WTC11 (cell line): ENCODE measurements around the gene NEB. TPM values are rescaled to one million over a fixed set of nuclear protein-coding genes. Genes with fewer than 3 reads are reported as not detected.

ENCODE experiments used
- ATAC-seq: fragments of 200-7000 bp; cut with Tn5 transposase; 2 replicates; pipeline ENCODE4 v1.10.0; 2021; ENCODE audit warnings: mild to moderate bottlenecking, moderate library complexity
- CTCF ChIA-PET: fragments of 300-600 bp; sonication (Branson Sonifier 250); formaldehyde crosslinking; loops from one replicate; lab custom pipeline; 2021; ENCODE audit warnings: antibody characterized with exemption; lab: Charles Lee
- POLR2A ChIA-PET: fragments of 350-600 bp; sonication (Branson Sonifier 250); formaldehyde crosslinking; loops from one replicate; lab custom pipeline; 2021; ENCODE audit warnings: antibody characterized with exemption; lab: Charles Lee
- DNase-seq: peaks from one replicate; pipeline ENCODE4 v3.0.0; 2021; ENCODE audit warnings: low spot score
- H3K27ac Mint-ChIP-seq: 2 replicates; pipeline ENCODE4 v1.8.0; 2021; ENCODE audit warnings: mixed read lengths
- H3K27me3 Mint-ChIP-seq: 2 replicates; pipeline ENCODE4 v1.8.0; 2021; ENCODE audit warnings: low read depth, mild to moderate bottlenecking, moderate library complexity, mixed read lengths
- H3K36me3 Mint-ChIP-seq: 2 replicates; pipeline ENCODE4 v1.8.0; 2021; ENCODE audit warnings: mixed read lengths
- H3K4me1 Mint-ChIP-seq: 2 replicates; pipeline ENCODE4 v1.8.0; 2022; ENCODE audit warnings: mixed read lengths
- H3K4me3 Mint-ChIP-seq: 2 replicates; pipeline ENCODE4 v1.8.0; 2021; ENCODE audit warnings: mild to moderate bottlenecking, moderate library complexity, mixed read lengths
- H3K9me3 Mint-ChIP-seq: 2 replicates; pipeline ENCODE4 v1.8.0; 2021; ENCODE audit warnings: mixed read lengths
- ATF1 ChIP-seq: sonication (generic); formaldehyde crosslinking; IDR thresholded peaks from 2 replicates; pipeline ENCODE4 v1.8.1; 2023; ENCODE audit warnings: mild to moderate bottlenecking, moderate library complexity, missing genetic modification reagents
- JAZF1 ChIP-seq: fragments of 250-450 bp; sonication (Bioruptor Pico); IDR thresholded peaks from 2 replicates; pipeline ENCODE4 v1.9.0; 2021; ENCODE audit warnings: moderate library complexity, mild to moderate bottlenecking, inconsistent platforms
- JUN ChIP-seq: sonication (generic); formaldehyde crosslinking; IDR thresholded peaks from 2 replicates; pipeline ENCODE4 v1.8.0; 2023; ENCODE audit warnings: mild to moderate bottlenecking, missing genetic modification reagents
- MAX ChIP-seq: sonication (generic); formaldehyde crosslinking; IDR thresholded peaks from 2 replicates; pipeline ENCODE4 v1.8.0; 2022; ENCODE audit warnings: mild to moderate bottlenecking, missing genetic modification reagents
- MLX ChIP-seq: sonication (generic); formaldehyde crosslinking; IDR thresholded peaks from 2 replicates; pipeline ENCODE4 v1.8.1; 2023; ENCODE audit warnings: mild to moderate bottlenecking, missing genetic modification reagents, moderate library complexity
- NFYB ChIP-seq: sonication (generic); formaldehyde crosslinking; conservative IDR thresholded peaks from 2 replicates; pipeline ENCODE4 v1.8.0; 2022; ENCODE audit warnings: low read depth, missing genetic modification reagents
- NR2C2 ChIP-seq: sonication (generic); formaldehyde crosslinking; IDR thresholded peaks from 2 replicates; pipeline ENCODE4 v1.8.0; 2022; ENCODE audit warnings: mild to moderate bottlenecking, missing genetic modification reagents
- STAT6 ChIP-seq: sonication (generic); formaldehyde crosslinking; conservative IDR thresholded peaks from 2 replicates; pipeline ENCODE4 v1.8.1; 2023; ENCODE audit warnings: mild to moderate bottlenecking, low read depth, missing genetic modification reagents, moderate library complexity
- USF2 ChIP-seq: sonication (generic); formaldehyde crosslinking; IDR thresholded peaks from 2 replicates; pipeline ENCODE4 v1.8.1; 2023; ENCODE audit warnings: mild to moderate bottlenecking, missing genetic modification reagents, moderate library complexity
- ZBTB21 ChIP-seq: sonication (generic); formaldehyde crosslinking; IDR thresholded peaks from 2 replicates; pipeline ENCODE4 v1.8.1; 2023; ENCODE audit warnings: mild to moderate bottlenecking, missing genetic modification reagents, borderline replicate concordance
- ZMAT4 ChIP-seq: fragments of 250-450 bp; sonication (Bioruptor Pico); IDR thresholded peaks from 2 replicates; pipeline ENCODE4 v1.9.0; 2021; ENCODE audit warnings: mild to moderate bottlenecking
- ZNF281 ChIP-seq: sonication (generic); formaldehyde crosslinking; IDR thresholded peaks from 2 replicates; pipeline ENCODE4 v1.8.0; 2023; ENCODE audit warnings: mild to moderate bottlenecking, missing genetic modification reagents
- ZNF416 ChIP-seq: fragments of 250-450 bp; sonication (Bioruptor Pico); IDR thresholded peaks from 2 replicates; pipeline ENCODE4 v1.9.0; 2021; ENCODE audit warnings: mild to moderate bottlenecking, inconsistent platforms
- ZNF423 ChIP-seq: fragments of 250-450 bp; sonication (Bioruptor Pico); IDR thresholded peaks from 2 replicates; pipeline ENCODE4 v2.1.2; 2022; ENCODE audit warnings: mild to moderate bottlenecking, moderate library complexity
- total RNA-seq: library from RNA; stranded (reverse); gene quantifications from 3 replicates; pipeline ENCODE4 v1.2.3, GENCODE V29; 2021

NEB gene
- total RNA-seq, 1 experiment from 2014 or later, result 1.9 TPM

GRCh38 chr2:151720521-151720920 is 13.8 kb downstream of the NEB start:
- no peak for TF ChIP-seq ZNF281 (CRISPR knock-in tag)
- TF ChIP-seq USF2, result no peak
- Mint-ChIP-seq H3K36me3 (no peaks in the 10 kb centered on the region), H3K9me3 (peaks cover 11% of the 10 kb centered on the region; the same call in 1 of the 2 replicates), H3K27me3 (no peaks in the 10 kb centered on the region), H3K4me1 (no peaks in the 10 kb centered on the region), H3K27ac (no peak overlapping the region), H3K4me3 (no peak overlapping the region)
- DNase-seq, result no peak
- CTCF ChIA-PET, result no interaction called here
- POLR2A ChIA-PET, result no interaction called here
- ATAC-seq, result no peak

GRCh38 chr2:151718796-151719195 is 15.5 kb downstream of the NEB start:
- Mint-ChIP-seq H3K4me3 (no peak overlapping the region), H3K9me3 (peaks cover 11% of the 10 kb centered on the region; the same call in 1 of the 2 replicates), H3K27ac (no peak overlapping the region), H3K36me3 (no peaks in the 10 kb centered on the region), H3K27me3 (no peaks in the 10 kb centered on the region), H3K4me1 (no peaks in the 10 kb centered on the region)
- TF ChIP-seq JUN (CRISPR knock-in tag), result no peak
- no peak for TF ChIP-seq ZMAT4
- TF ChIP-seq JAZF1 (CRISPR knock-in tag), result no peak
- TF ChIP-seq MAX (CRISPR knock-in tag), result no peak
- TF ChIP-seq STAT6 (CRISPR knock-in tag), result no peak
- no peak for TF ChIP-seq ZNF416
- no peak for TF ChIP-seq NFYB (CRISPR knock-in tag)
- no peak for TF ChIP-seq NR2C2 (CRISPR knock-in tag)
- DNase-seq (no peak), ATAC-seq (no peak)
- ChIA-PET CTCF (no interaction called here), POLR2A (no interaction called here)

GRCh38 chr2:151718247-151718646 is 16.0 kb downstream of the NEB start:
- TF ChIP-seq ZBTB21 (CRISPR knock-in tag), result no peak
- no peak for TF ChIP-seq ZNF423
- no peak for TF ChIP-seq MLX (CRISPR knock-in tag)
- no peak for TF ChIP-seq ATF1 (CRISPR knock-in tag)
- Mint-ChIP-seq H3K27me3 (no peaks in the 10 kb centered on the region), H3K9me3 (peaks cover 11% of the 10 kb centered on the region; the same call in 1 of the 2 replicates), H3K36me3 (no peaks in the 10 kb centered on the region), H3K27ac (no peak overlapping the region), H3K4me1 (no peaks in the 10 kb centered on the region), H3K4me3 (no peak overlapping the region)
- DNase-seq, result no peak
- ATAC-seq, result no peak
- CTCF ChIA-PET, result interaction anchor here (2.0 kb wide), 1 partner anchor 11 kb away, joined by 7 read pairs; no protein-coding TSS in a partner anchor
- POLR2A ChIA-PET, result no interaction called here
